Measurements from ENCODE around the gene DUS2.
A peak's percentile ranks its signal among the peaks of the same experiment; 100 is the strongest.
"Not testable (repeated sequence)": the region's sequence is repeated elsewhere in the genome, so short reads cannot be mapped to it uniquely, and the experiment has no call there.

DUS2 gene
- total RNA-seq, result 3.7 to 27.0 (median 18.7) reads per million in 17 experiments

DNA sequence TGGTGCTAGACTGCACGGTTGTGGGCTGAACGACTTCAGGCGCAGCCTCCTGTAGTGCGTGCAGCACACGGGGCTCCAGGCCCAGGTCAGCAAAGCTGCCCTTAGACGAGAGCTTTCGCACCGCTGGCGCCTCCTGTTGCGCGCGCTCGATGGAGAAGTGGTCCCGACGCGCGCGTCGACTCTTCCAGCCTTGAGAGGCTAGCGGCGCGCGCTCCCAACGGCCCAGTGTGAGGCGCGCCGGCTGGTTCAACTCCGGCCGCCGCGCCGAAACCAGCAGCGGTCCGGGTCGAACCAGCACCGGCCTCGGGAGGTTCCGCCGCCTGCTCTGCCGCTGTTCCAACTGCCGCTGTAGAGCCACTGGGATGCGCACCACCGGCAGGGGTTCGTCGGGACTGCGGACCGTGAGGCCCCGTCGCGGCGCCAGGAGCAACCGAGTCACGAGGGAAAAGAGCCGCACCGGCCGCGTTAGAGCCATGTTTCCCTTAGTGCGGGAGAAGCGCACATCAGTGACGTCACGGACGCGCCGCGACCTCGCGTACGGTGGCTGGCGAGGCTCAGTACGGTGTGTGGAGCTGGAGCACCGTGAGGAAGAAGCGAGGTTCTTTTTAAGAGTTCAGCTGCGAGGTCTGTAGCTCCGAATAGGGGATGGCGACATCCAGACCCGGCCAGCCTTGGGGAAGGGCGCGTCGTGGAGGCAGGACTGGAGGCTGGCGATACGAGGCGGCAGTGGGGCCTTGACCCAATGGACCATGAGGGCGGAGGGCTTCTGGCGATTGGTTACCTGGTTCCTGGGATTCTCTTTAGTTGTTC is at the start of gene DUS2, which contains the start of gene DDX28:
TSS of gene DUS2 (plus strand) at position 557 of the 810 bp plus-strand sequence. CDS start 14,740 bp downstream, outside the sequence.
TSS of gene DDX28 (minus strand) at position 505 of the 810 bp plus-strand sequence. CDS start at position 475, 30 bp downstream.
- DNase-seq, result peak; percentile 95 to 97 (median 97)

GRCh38 chr16:67975321-67976105 is 47.6 kb upstream of the DUS2 start:
- DNase-seq, result no peak

DNA sequence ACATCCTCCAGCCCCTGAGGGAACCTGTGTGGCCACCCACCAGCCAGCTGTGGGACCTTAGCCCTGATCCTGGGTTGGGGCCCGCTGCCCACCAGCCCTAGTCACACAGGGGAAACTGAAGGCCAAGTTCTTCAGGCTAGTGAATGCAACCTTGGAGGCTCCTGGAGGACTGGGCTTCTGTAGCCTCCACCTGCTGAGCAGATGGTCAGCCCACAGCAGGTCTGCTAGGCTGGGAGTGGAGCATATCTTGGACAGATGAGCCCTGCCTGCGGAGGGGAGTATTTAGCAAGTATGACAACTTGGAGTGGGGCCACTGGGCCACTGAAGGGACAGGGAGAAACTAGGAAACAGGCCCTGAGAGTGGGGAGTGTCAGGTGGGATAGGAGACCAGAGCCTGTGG is 46.9 kb upstream of the DUS2 start:
- no peak for DNase-seq

DNA sequence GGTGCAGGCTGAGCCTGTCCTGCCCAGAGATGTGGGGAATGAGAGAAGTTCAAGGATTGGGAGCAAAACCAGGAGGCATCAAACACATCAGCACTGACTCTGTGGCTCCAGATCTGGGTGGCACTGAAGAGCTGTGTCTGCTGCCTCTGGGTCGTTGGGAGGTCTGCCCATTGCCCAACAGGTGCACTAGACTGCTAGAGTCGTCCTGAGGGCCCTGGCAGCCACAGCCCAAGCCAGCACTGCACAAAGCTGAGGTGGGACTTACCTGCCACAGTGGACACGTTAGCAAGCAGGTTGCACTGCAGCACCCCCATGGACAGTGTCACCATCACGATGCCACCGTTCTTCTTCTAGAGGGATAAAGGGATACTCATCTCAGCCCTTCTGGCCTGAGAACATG is 46.1 kb upstream of the DUS2 start:
- no peak for DNase-seq

DNA sequence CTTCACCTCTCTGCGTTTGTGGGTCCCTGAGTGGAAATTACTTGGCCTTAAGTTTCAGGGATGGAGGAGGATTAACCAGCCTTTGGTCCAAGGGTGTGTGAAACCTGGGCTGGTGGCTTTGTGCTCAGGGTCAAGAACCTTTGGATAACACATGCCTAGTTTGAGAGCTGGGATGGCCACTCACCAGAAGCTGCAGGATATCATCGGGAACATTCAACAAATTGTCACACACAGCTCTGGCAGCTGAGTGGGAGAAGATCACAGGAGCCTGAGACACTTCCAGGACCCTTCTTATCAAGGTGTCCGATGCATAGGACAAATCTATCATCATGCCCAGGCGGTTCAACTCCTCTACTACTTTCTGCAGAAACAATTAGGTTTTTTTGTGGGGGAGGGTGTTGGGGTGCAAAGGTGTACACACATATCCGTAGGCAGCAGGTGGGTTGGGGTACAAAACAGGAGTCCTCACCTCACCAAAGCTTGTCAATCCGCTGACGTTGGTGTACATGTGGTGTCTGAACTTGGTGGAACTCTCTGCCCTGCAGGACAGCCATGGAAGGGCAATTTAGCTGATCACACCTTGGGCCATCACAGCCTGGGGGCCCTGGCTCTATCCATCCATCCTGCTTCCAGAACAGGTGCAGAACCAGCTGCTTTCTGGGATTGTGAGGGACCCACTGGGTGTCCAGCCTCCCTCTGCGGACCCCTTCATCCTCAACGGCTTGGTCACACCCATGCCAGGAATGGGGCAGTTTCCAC is 45.4 kb upstream of the DUS2 start:
- no peak for DNase-seq

DNA sequence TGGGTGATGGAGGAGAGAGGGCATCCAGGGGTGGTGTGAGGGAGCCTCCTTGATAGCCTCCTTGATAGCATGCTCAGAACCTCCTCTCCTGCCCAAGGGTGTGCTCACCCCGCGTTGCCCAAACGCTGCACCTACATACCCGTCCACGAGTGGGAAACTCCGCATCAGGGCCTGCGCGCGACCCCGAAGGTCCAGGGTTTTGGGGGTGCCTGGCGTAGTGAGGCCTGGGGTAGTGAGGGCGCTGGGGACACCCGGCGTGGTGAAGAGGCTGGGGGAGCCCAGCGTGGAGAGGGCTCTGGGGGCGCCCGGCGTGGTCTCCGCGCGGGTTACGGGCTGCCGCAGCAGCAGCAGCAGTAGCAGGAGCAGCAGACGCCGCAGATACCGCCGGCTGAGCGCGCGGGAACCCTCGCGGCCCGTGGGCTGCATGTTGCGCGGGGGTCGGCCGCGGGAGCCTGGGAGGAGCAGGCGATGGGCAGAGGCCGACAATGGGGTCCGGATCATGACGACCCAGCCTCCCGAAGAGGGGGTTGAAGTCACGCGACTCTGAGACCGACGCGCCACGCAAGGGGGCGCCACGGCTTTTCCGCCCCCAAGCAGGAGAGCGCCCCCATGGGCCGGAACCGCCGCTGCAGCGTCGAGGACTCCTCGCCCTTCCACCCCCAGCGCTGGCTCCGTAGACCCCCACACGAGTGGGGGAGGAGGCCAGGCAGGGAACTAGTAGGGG is 43.0 kb upstream of the DUS2 start, which contains the start of gene DPEP3:
TSS of gene DPEP3 (minus strand) at position 545 of the 724 bp plus-strand sequence. CDS start at position 426, 119 bp downstream.
- DNase-seq, result peak in 1 of 4 experiments; percentile 30

- DNase-seq, result no peak
Measured at GRCh38 chr16:67982011-67982696, 40.9 kb upstream of the DUS2 start.

GRCh38 chr16:67986949-67987348 is 36.1 kb upstream of the DUS2 start:
- DNase-seq, result no peak

- DNase-seq, result no peak
Measured at GRCh38 chr16:67987460-67988160, 35.5 kb upstream of the DUS2 start.

- no peak for DNase-seq
Measured at GRCh38 chr16:67988675-67989074, 34.4 kb upstream of the DUS2 start.

DNA sequence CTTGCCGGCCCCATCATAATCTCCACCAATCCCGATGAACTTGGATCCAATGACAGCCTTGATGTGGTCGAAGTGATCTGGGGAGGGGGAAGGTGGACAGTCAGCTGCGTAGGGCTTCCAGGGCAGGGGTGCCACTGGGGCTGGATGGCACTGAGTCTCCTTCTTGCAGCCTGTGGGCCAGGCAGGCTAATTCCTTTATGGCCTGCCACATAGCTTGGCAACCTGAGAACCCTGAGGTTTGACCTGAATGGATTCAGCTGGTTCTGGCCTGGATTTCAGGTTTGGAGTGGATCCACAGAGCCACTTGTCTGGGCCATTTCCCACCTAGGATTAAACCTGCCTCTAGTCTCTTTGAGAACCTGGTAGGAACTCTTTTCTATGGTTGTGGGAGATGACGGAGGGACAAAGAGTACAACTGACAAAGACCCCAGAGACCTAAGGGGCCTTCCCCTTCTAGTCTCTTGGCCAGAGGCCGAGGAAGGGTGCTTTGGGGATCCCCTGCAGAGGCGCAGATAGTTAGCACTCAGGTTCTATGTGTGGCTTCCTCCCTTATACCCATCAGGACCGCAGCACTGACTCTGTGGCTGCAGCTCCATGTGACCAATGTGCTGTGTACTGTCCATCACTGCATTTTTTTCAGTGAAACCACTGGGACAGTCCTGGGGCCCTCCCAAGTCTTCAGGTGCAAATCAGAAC is 33.6 kb upstream of the DUS2 start:
- no peak for DNase-seq

DNA sequence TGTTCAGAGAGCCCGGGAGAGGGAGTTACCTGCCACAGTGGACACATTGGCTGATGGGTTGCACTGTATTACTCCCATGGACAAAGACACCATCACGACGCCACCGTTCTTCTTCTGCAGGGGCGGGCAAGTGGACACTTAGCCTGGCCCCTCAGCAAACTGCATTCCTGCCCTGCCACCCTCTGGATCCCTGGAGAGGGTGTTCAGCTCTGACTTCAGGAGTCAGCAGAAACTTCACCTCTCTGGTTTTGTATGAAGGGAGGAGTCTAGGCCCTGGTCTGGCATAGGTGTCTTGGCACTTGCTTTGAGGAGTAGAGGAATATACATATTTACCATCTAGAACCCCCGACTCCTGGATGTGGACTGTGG is 33.1 kb upstream of the DUS2 start:
- DNase-seq, result no peak

GRCh38 chr16:67992661-67993206 is 30.4 kb upstream of the DUS2 start:
- DNase-seq, result no peak

DNA sequence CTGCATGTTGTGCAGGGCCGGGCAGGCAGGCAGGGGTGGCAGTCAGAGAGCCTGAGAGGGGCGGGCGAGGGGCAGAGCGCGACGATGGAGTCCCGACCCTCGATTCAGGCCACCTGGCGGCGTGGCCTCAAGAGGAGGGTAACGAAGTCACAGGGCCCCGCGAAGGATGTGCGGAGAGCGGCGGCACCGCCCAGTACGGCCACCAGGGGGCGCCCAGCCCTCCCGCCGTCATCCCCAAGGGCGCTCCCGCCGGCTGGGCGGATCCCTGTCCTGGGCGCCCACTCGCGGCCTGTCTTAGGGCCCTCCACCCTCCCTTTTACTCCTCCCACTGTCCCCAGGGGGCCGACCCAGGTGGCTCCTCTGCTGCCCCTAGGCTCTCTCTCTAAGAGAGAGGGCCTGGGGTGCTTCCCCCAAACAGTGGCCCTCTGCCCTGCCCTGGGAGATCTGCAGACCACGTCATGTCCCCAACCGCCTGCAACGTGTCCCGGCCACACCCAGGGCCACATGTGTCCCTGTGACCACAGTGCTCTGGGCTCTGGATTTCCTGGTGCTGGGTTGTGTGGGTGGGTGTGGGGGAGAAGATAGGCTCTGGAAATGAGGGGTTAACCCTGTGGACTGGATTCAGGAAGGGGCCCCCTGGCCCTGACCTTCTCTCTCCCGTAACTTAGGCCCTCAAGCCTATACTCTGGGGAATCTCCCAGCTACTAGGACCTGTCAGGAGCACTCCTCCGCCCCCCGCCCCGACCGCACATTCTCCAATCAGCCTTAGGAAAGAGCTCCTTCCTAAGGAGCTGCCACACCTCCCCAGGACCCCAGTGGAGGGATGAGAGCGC is 29.7 kb upstream of the DUS2 start:
- peak; percentile 87 to 95 (median 92) for DNase-seq

GRCh38 chr16:67994040-67994408 is 29.1 kb upstream of the DUS2 start:
- DNase-seq, result not testable (repeated sequence)

GRCh38 chr16:67995423-67995822 is 27.7 kb upstream of the DUS2 start:
- peak; percentile 31 to 68 (median 53) for DNase-seq

DNA sequence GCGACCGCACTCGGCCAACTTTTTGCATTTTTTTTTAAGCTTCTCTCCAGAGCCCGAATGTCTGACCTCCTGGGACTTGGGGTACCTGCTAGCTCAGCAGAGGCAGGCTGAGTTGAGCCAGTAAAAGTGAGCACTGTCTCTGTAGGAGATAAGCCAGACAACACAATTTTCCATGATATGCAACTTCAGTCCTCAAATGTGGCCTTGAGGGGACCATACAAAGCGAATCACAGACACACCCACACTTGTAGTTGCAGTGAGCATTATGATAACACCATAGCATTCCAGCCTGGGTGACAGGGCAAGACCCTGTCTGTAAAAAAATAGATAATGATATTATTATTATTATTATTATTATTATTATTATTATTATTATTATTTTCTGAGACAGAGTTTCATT is 26.4 kb upstream of the DUS2 start:
- no peak for DNase-seq

GRCh38 chr16:67998231-67998778 is 24.8 kb upstream of the DUS2 start:
- not testable (repeated sequence) for DNase-seq
